GM19467 (cell line): ENCODE results near the gene SLC22A23.

ENCODE experiments used
- ATAC-seq: cut with Tn5 transposase; IDR thresholded peaks from one replicate; pipeline ENCODE4 v1.9.1; 2021; ENCODE audit warnings: mild to moderate bottlenecking, moderate library complexity; ENCODE audit not compliant: unreplicated experiment

Gene SLC22A23, protein sequence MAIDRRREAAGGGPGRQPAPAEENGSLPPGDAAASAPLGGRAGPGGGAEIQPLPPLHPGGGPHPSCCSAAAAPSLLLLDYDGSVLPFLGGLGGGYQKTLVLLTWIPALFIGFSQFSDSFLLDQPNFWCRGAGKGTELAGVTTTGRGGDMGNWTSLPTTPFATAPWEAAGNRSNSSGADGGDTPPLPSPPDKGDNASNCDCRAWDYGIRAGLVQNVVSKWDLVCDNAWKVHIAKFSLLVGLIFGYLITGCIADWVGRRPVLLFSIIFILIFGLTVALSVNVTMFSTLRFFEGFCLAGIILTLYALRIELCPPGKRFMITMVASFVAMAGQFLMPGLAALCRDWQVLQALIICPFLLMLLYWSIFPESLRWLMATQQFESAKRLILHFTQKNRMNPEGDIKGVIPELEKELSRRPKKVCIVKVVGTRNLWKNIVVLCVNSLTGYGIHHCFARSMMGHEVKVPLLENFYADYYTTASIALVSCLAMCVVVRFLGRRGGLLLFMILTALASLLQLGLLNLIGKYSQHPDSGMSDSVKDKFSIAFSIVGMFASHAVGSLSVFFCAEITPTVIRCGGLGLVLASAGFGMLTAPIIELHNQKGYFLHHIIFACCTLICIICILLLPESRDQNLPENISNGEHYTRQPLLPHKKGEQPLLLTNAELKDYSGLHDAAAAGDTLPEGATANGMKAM

DNA sequence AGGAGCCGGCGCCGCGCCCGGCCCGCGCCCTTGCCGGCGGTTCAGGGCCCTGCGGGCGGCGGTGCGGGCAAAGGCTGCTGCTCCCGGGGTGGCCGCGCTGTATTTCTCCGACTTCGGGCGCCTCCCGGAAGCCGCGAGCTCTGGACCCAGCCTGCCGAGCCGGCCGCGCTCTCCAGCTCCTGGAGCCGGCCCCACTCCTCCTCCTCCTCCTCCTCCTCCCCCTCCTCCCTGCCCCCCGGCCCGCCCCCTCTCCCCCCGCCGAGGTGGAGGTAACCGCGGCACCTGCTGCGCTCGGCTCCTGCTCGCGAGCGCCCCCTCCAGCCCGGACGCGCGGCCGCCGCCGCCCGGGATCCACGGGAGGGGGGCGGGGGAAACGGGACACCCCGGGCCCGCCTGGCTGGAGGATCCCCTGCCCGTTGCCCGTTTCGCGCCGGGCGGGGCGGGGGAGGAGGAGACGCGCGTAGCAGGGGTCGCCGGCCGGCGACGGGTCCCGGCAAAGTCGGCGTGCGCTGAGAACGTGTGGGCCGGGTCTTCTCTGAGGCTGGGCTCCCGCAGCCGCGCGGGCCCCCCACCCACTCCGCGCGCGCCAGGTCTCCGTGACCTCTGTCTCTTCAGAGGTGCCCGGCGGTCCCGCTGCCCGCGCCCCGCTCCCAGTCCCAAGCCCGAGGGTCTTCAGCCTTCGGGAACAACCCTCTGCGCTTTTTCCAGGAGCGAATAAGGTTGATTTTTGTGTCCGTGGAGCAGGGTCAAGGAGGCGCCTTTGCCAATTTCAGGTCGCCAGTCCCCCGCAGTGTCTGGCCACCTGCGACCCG is at the start of gene SLC22A23:
Gene SLC22A23, minus strand, starts transcription at position 153 of the 812 bp plus-strand sequence. CDS start 491 bp downstream, outside the sequence.
- no peak for ATAC-seq

DNA sequence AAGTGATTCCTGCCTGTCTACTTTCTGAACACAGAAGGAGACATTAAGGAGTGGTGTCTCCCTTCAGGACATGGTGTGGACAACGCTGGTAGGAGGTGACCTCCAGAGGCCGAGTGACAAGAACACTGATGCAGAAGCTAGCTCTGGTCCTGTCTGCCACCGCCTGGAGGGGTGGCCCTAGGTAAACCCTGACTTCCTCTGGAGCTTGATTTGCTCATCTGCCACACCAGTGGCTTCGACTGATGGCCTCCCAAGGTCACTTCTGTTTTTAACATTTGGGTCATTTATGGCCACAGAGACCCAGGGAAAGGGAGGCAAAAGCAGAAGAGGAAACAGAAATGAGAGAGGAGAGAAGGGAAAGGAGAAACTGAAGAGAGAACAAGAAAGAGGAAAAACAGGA is 49.4 kb upstream of the SLC22A23 start:
- ATAC-seq, result no peak

DNA sequence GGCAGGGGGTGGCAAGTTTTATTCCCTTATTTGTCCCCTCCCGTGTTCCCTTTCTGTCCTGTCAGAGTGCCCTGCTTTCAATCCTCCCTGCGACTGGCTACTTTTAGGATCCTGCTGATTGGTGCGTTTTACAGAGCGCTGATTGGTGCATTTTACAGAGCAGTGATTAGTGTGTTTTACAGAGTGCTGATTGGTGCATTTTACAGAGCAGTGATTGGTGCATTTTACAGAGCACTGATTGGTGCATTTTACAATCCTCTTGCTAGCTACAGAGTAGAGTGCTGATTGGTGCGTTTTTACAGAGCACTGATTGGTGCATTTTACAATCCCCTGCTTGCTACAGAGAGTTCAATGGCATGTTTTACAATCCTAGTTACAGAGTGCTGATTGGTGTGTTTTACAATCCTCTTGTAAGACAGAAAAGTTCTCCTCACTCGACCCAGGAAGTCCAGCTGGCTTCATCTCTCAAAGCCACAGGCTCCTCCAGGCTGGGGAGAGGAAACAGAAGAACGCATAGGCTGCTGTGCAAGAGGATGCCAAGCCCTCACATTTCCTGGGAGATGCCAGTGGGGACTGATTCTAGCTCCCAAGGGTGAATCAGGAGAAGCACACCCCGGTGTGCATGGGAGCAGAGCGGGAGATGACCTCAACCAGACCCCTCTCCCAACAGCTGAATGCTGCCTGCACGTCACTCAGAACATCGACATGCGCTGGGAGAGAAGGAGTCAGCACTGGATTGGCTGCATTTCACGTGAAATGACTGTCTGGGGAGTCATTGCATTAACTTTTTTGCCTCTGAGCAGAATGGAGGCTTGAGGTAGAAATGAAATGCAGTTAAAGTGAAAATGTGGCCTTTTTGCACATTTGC is 48.3 kb upstream of the SLC22A23 start:
- no peak for ATAC-seq

DNA sequence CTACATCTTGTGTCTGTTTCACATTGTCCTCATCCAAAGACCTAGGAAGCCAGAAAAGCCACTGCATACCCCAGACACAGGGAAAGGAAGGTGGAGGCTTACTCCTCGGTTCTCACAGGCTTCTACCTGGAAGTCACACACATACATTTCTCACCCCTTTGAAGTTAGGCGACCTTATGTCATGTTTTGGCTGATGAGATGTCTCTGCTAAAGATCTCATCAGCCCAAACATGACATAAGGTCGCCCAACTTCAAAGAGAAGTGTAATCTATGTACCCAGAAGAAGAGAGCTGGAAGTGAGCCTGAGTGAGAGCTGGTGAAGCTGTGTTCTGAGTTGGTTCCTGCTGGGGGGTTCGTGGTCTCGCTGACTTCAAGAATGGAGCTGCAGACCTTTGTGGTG is 47.5 kb upstream of the SLC22A23 start:
- no peak for ATAC-seq

DNA sequence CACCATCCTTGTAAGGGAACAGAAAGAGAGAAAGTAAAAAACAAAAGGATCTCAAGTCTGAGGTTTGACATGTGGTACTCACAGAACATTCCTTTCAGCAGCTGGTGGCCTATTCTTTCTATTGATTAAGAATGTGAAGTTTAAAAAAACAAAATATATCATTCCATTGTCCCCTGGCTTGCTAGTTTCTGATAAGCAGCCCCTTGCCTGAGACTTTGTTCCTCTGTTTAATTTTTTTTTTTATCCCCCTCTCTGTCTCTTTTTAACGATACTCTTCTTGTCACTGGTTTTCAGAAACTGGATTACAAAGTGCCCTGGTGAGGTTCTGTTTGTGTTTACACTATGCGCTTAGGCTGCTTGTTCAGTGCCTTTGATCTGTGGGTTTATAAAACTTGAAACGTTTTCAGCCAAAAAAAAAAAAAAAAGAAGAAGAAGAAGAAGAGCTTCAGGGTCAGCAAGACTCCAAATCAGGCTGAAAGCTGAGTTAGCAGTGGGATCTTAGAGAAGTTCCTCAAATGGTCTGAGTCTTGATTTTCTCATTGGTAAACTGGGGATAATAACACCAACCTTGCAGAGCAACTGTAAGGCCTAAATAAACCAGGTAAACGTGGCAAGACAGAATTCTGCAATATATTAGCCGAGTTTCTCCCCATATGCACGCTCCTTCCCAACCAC is 45.1 kb upstream of the SLC22A23 start:
- ATAC-seq, result no peak

DNA sequence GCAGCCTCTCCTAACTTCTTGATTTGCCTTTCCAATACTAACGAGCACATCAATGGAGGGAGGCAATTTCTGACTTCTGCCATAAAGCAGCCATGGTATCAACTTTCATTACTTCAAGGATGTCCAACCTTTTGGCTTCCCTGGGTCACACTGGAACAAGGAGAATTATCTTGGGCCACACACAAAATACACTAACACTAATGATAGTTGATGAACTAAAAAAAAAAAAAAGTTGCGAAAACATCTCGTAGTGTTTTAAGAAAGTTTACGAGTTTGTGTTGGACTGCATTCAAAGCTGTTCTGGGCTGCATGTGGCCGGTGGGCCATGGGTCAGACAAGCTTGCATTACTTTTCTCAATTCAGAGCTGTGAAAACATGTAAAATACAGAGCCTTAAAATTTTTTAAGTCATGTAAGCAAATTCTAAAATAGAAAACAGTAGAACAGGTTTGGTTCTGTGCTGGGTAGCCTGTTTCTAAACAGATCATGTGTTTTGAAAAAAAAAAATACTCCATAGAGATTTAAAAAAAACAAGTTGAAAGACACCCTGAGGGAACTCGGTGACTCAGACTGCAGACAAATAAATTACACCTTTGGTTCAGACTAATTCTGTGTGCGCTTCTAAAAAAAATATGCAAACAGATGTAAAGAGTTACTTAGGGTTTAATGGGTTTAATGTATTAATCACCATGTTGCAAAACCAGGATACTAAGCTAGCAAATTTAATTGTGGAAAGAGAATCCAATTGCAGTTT is 43.6 kb upstream of the SLC22A23 start:
- ATAC-seq, result no peak

DNA sequence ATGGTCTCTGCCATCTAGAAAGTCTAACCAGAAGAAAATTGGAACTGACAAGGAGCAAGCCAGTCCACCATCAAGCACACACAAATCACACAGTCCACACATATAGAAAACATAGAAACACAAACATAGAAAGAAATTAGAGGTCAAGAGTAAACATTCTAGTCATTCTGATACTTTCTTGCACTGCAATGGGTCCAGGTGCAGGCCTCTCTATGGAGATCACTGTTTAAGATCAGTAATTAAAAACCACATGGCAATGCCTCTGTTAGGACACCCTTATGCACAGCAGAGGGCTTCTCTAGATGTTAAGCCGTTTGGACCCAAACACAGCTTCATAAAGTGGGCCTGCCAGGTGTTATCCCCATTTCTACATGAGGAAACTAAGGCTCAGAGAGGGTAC is 42.8 kb upstream of the SLC22A23 start:
- no peak for ATAC-seq

DNA sequence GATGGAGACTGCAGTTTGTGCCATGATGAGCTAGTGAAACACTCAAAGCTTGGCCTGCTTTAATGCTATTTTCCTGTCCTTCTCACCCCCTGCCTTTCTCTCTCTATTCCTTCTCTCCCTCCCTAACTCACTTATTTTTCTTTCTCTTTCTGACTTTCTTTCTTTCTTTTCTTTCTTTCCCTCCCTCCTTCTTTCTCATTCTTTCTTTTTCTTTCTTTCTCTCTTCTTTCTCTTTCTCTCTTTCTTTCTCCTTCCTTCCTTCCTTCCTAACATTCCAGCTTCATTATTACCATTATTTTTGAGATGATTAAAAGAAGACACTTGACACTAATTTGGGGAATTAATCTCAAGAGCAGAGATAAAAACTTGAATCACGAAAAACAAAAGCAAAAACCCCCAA is 39.5 kb upstream of the SLC22A23 start:
- no peak for ATAC-seq

DNA sequence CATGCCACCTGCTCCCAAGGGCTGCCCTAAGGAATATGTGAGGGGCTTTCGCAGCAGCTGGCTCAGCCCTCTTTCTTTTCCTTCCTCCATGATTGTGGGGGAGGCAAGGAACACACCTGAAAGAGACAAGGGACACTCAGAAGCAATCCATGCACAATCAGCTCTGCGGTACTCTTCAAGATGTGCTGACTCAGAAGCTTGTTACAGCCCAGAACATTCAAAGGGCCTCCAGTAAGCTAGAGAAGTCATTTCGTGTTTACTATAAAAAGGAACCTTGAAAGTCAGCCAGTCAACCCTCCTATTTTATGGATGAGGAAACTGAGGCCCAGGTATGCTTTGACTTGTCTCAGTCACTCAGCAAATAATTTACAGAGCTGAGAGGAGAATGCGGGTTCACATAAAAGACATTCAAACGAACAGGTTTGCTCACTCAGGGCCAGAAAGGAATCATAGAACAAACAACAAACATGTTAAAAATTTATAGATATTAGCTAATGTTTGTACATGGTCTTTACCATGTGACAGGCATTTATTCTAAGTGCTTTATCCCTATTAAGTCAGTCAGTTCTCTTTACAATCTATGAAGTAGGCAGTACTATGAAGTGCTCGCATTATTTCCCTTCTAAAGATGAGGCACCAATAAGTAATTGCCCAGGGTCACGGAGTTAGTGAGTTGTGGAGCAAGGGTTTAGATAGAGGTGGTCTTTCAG is 37.7 kb upstream of the SLC22A23 start:
- ATAC-seq, result no peak

DNA sequence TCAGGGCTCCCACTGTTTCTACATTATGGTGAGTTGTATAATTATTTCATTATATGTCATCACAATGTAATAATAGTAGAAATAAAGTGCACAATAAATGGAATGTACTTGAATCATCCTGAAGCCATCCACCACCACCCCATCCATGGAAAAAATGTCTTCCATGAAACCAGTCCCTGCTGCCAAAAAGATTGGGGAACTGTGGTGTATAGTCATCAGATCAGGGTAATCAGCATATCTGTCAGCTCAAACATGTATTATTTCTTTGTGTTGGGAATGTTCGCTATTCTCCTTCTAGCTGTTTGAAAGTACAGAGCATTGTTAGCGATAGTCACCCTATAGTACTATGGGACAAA is 33.8 kb upstream of the SLC22A23 start:
- ATAC-seq, result no peak

DNA sequence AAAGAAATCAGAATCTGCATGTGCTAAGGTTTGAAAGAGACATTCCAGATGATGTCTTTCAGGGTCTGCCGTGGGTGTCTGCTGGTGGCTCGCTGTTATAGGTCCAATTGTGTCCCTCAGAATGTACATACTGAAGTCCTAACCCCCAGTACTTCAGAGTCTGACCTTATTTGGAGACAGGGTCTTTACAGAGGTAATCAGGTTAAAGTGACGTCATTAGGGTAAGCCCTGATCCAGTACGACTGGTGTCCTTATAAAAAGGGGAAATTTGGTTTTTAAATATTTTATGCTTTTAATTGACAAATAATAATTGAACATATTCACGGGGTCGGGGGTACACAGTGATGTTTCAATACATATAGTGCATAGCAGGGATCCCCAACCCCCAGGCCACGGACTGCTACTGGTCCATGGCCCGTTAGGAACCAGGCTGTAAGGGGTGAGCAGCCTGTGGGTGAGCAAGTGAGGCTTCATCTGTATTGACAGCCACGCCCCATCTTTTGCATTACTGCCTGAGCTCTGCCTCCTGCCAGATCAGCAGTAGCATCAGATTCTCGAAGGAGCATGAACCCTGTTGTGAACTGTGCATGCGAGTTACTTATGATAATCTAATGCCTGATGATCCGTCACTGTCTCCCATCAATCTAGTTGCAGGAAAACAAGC is 33.2 kb upstream of the SLC22A23 start:
- ATAC-seq, result no peak

DNA sequence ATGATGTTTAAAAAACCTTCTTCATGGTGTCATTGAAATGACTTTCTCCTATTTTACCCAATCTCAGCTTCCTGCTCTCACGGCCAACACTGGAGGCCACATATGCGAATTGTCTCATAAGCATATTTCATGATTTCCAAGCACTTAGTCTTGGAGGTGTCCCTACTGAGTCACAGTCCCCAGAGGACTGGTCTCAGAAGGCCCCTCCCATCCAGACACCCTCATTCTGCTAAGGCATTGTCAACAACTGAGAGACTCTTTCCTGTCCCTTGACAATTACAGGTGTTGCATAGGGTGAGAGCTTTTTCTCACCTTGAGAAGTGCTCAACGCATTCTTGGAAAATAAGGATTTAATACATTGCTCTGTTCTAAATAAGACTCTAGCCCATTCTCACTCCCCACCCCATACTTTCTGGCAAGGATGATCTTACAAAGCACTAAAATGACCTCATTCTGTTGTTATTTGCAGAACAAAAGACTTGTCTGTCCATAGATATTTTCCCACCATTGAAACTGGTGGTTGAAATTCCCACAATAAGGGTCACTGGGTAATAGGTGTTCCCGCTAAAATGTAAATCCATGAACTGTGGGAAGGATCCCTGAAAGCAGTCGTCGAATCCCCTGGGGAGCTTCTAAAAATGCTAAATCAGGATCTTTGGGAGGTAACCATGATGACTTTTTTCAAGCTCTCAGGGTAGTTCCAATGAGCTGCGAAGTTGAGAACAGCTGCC is 32.3 kb upstream of the SLC22A23 start:
- no peak for ATAC-seq

DNA sequence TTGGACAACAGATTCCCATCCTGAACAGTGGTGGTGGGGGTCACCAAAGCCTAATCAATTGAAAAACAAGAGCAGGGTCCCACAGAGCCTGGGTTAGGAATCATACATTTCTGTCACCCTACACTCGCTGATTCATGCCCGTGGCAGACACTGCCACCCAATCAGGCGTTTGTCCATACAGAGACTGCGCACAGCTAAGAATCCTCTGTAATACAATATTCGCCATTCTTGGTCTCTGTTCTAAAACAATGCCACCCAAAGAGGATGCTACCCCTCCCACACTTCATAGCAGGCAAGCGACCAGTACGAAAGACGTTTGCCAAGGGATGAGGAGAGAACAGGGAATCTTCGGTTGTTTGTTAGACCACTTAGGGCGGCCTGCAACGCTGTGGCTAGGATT is 28.1 kb upstream of the SLC22A23 start:
- ATAC-seq, result no peak

DNA sequence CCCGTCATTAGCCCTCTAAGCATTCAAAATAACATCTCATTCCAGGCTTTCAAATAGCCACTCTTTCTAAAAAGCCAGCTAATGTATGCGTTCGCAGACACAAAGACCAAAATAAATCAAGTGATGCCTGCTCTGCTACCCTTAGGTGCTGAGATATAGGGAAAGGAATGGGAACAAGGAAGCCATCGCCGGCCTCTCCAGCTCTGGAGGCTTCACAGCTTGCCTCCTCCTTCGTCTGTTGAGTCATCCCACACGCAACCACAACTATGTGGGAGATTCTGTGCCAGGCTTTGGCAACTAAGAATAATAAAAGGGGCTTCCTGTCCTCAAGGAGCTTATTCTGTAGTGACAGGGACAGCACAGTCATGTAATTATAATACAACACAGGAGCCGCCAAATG is 27.3 kb upstream of the SLC22A23 start:
- ATAC-seq, result no peak

DNA sequence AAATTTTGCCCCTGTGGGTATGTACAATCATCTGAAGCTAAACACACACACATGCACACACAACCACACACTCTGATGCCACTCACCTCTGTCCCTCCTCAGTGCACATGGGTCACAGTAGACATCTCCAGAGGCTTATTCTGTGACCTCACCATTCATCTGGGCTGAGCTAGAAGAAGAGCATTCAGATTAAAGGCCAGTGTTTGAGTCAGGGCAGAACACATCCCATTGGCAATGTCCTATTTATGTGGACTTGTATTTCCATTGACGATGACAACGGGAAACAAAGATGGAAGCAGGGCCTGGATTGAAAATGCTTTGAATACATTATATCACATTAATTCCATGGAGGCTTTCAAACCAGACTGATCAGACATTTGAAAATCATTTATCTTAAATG is 26.8 kb upstream of the SLC22A23 start:
- ATAC-seq, result no peak

DNA sequence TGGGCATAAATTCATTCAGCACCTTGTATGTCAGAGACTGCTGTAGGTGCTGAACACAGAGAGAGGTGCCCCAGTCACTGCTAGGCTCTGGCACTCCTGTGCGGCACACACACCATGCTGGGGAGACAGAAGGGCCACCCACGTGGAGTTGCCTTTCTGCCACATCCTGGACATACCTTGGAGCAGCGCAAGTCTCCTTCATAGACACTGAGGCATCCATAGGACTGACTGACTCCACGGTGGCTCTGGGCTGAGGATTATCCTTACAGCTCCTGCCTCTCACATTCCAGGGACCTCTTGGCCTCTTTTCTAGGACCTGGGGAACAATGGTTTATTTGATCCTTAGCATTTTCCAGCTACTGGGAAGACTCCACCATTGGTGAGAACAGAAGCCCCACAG is 26.0 kb upstream of the SLC22A23 start:
- no peak for ATAC-seq

DNA sequence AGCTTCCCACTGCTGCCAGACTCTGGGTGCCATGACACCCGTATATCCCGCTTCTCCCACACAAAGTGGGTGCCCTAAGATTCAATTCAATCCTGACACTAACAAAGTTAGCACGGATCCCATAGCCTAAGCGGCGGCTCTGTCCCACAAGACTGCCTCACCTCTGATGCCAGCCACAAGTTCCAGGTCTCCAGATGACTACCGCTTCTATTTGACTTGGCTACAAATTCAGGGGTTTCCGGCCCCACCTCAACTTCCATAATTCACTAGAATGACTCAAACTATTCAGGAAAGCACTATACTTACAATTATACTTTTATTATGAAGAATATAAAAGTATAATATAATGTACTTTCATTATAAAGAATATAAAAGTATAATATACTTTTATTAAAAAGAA is 24.8 kb upstream of the SLC22A23 start:
- no peak for ATAC-seq

DNA sequence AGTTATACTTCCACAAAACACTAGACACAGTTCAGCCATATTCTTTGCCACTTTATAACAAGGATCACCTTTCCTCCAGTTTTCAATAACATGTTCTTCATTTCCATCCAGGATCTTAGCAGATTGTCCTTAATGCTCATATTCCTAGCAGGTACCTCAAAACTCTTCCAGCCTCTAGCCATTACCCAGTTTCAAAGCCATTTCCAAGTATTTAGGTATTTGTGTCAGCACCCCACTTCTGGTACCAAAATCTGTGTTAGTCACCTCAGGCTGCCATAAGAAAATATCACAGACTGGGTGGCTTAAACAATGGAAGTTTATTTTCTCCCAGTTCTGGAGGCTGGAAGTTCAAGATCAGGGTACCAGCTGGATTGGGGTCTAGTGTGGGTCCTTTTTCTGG is 23.2 kb upstream of the SLC22A23 start:
- no peak for ATAC-seq
